ENCODE data around the gene PRDM13. TPM values are rescaled to one million over a fixed set of nuclear protein-coding genes. Genes with fewer than 3 reads are reported as not detected.

Gene PRDM13
- polyA plus RNA-seq, 2 donors: 0.01 TPM; not detected in 1

DNA sequence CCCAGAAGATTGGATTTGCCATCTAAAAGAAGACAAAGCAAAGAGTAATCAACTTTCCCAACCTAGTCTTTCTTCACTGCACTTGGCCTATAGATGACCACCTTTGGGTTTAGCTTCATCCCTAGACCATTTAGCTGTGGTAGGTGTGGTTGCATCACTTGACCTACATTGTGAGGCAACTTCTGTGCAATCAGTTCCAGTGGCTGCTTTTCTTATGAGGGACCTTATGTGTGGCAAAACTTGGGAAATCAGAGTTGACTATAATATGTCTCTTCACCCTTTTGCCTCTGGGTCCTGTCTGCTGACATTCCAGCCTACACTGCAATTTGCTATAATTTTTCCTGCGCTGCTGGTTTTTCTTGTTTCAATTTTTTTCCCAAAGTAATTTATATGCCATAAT lies 55.2 kb downstream of the PRDM13 start:
- no peaks in the 10 kb centered on the region for H3K4me1 ChIP-seq (ENCODE audit: control insufficient read depth in 2 of 2, insufficient read depth in 2 of 2, low read length in 1 of 2)
- H3K9me3 ChIP-seq (ENCODE audit: control insufficient read depth in 2 of 2, insufficient read depth in 1 of 2, low read depth in 1 of 2, low read length in 1 of 2): no peaks in the 10 kb centered on the region
- 76 to 94% methylated on average over 1 of the region's 1 CpG for WGBS, 2 donors
- H3K27ac ChIP-seq (ENCODE audit: low read depth in 2 of 2, low read length in 1 of 2): no peak overlapping the region
- H3K4me3 ChIP-seq (ENCODE audit: low read depth in 1 of 2, low read length in 2 of 2): no peak overlapping the region
- H3K27me3 ChIP-seq (ENCODE audit: control insufficient read depth in 1 of 2, insufficient read depth in 2 of 2, low read length in 2 of 2): no peaks in the 10 kb centered on the region
- no peaks in the 10 kb centered on the region for H3K36me3 ChIP-seq (ENCODE audit: control insufficient read depth in 2 of 2, insufficient read depth in 2 of 2, low read length in 1 of 2)

DNA sequence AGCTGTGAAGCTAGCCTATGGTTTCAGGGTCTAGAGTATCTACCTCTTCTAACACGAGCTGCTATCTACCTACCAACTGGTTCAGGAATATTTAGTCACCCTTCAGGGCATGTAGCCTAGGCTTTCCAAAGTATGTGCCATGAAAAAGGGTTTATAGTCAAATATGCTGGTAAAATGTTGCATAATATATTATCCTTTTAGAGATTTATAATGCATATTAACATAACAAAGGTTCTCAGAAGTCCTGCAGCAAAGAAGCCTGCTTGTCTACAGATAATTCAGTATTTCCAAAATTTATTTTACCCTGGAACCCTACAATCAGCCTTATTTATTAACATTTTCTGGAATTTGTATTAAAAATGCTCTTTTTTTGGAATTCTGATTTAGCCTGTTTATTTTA lies 56.0 kb downstream of the PRDM13 start:
- no peak overlapping the region for H3K4me3 ChIP-seq (ENCODE audit: low read depth in 1 of 2, low read length in 2 of 2)
- WGBS, 2 donors: 37 to 40% methylated on average over 1 of the region's 1 CpG
- no peaks in the 10 kb centered on the region for H3K36me3 ChIP-seq (ENCODE audit: control insufficient read depth in 2 of 2, insufficient read depth in 2 of 2, low read length in 1 of 2)
- no peaks in the 10 kb centered on the region for H3K4me1 ChIP-seq (ENCODE audit: control insufficient read depth in 2 of 2, insufficient read depth in 2 of 2, low read length in 1 of 2)
- H3K27ac ChIP-seq (ENCODE audit: low read depth in 2 of 2, low read length in 1 of 2): no peak overlapping the region
- no peaks in the 10 kb centered on the region for H3K9me3 ChIP-seq (ENCODE audit: control insufficient read depth in 2 of 2, insufficient read depth in 1 of 2, low read depth in 1 of 2, low read length in 1 of 2)
- no peaks in the 10 kb centered on the region for H3K27me3 ChIP-seq (ENCODE audit: control insufficient read depth in 1 of 2, insufficient read depth in 2 of 2, low read length in 2 of 2)

Other genes with a start within 250 kb of the PRDM13 start
- gene COQ3, start 212.6 kb upstream of the PRDM13 start, polyA plus RNA-seq: 10 to 100 TPM in 1 of 2 donors, 1 to 10 TPM in 1; 9.5 to 12.8 TPM
- 10 to 100 TPM; 26.1 to 37.9 TPM for gene PNISR, start 181.5 kb upstream of the PRDM13 start, polyA plus RNA-seq
- gene USP45, start 91.4 kb upstream of the PRDM13 start, polyA plus RNA-seq: 1 to 10 TPM; 3.0 to 3.2 TPM
- 10 to 100 TPM; 33.6 to 34.1 TPM for gene CCNC, start 38.2 kb upstream of the PRDM13 start, polyA plus RNA-seq

Data from esophagus (tissue), 2 donors.